ENCODE results near the gene GRM5.

DNA sequence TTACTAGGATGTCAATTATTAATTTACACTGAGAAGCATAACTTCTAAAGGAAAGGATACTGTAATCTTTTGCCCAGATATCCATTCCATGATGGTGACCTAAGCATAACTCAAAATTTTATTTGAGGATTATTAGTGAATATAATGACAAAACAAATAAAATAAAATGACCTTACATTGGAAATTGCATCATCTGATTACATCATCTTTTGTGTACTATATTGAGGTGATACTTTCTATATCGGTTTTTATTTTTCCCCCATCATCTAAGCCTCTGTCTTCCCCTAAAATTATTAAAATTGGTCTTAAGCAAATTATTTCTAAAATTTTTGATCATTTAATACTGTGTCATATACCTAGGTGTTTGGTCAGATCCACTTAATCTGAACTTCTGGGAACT, 578.1 kb downstream of the GRM5 start:
- TF ChIP-seq NR2F2 (IDR thresholded peaks at IDR 0.05) (no peak), RAD21 (IDR thresholded peaks at IDR 0.05) (no peak), SP1 (IDR thresholded peaks at IDR 0.05) (no peak), REST (IDR thresholded peaks at IDR 0.05) (no peak), RXRA (IDR thresholded peaks at IDR 0.05) (no peak), JUND (IDR thresholded peaks at IDR 0.05) (no peak), TAF1 (conservative IDR thresholded peaks at IDR 0.05) (no peak), GABPA (IDR thresholded peaks at IDR 0.05 in 1 of 2, conservative IDR thresholded peaks at IDR 0.05 in 1 of 2) (no peak), ZBTB33 (IDR thresholded peaks at IDR 0.05) (no peak), YY1 (IDR thresholded peaks at IDR 0.05) (no peak), FOXA1 (IDR thresholded peaks at IDR 0.05) (no peak)
- TF ChIP-seq, protein P1, sequence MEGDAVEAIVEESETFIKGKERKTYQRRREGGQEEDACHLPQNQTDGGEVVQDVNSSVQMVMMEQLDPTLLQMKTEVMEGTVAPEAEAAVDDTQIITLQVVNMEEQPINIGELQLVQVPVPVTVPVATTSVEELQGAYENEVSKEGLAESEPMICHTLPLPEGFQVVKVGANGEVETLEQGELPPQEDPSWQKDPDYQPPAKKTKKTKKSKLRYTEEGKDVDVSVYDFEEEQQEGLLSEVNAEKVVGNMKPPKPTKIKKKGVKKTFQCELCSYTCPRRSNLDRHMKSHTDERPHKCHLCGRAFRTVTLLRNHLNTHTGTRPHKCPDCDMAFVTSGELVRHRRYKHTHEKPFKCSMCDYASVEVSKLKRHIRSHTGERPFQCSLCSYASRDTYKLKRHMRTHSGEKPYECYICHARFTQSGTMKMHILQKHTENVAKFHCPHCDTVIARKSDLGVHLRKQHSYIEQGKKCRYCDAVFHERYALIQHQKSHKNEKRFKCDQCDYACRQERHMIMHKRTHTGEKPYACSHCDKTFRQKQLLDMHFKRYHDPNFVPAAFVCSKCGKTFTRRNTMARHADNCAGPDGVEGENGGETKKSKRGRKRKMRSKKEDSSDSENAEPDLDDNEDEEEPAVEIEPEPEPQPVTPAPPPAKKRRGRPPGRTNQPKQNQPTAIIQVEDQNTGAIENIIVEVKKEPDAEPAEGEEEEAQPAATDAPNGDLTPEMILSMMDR (IDR thresholded peaks at IDR 0.05; ENCODE audit: low read depth, low read length, missing input control): no peak
- TF ChIP-seq, protein P2, sequence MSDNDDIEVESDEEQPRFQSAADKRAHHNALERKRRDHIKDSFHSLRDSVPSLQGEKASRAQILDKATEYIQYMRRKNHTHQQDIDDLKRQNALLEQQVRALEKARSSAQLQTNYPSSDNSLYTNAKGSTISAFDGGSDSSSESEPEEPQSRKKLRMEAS (IDR thresholded peaks at IDR 0.05): no peak
